ENCODE measurements around the gene FSD2. TPM values are rescaled to one million over a fixed set of nuclear protein-coding genes. Genes with fewer than 3 reads are reported as not detected.

FSD2 gene
- total and polyA plus RNA-seq, 2 experiments from 2014 or later = 0.18 TPM; not detected in 1

DNA sequence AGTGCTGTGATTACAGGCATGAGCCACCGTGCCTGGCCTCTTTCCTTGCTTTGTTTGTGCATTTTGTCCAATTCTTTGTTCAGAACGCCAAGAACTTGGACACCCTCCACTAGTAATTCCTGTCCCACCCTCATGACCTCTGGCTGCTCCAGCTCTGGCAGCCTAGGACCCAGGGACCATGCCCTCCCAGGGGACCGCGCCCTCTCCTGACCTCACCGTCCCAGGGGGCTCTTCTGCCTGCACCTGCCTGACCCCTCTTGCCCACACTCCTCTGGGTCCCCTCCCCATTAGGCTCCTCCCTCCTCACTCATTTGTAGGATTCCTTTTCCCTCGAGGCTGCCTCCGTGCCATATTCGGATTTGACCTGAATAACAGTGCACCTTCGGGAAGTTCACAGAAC, 41.1 kb downstream of the FSD2 start (continued):
- TF ChIP-seq, protein P1, sequence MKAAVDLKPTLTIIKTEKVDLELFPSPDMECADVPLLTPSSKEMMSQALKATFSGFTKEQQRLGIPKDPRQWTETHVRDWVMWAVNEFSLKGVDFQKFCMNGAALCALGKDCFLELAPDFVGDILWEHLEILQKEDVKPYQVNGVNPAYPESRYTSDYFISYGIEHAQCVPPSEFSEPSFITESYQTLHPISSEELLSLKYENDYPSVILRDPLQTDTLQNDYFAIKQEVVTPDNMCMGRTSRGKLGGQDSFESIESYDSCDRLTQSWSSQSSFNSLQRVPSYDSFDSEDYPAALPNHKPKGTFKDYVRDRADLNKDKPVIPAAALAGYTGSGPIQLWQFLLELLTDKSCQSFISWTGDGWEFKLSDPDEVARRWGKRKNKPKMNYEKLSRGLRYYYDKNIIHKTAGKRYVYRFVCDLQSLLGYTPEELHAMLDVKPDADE (IDR thresholded peaks at IDR 0.05) = no peak
- no peak for TF ChIP-seq EZH2phosphoT487 (IDR thresholded peaks at IDR 0.05; ENCODE audit: unreplicated experiment)

DNA sequence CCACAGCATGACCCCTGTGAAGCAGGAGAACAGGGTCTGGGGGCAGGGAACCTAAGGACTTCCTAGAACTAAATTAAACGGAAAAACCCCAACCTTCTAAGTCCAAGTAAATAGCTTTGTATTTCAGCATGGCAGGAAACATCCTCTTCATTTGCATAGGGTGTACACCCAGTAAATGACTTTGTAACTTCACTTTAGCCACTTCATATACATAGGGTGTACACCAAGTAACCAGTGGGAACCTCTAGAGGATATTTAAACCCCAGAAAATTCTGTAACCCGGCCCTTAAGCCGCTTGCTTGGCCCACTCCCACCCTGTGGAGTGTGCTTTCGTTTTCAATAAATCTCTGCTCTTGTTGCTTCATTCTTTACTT, 41.8 kb downstream of the FSD2 start:
- ATAC-seq = no peak
- H3K27ac Mint-ChIP-seq = peak overlapping the region; percentile 3; the same call in 1 of the 2 replicates
- TF ChIP-seq JUNB (IDR thresholded peaks at IDR 0.05; ENCODE audit: unreplicated experiment) (no peak), STAT1 (IDR thresholded peaks at IDR 0.05; ENCODE audit: unreplicated experiment) (no peak), POLR2AphosphoS5 (IDR thresholded peaks at IDR 0.05; ENCODE audit: low read depth) (no peak), ZNF114 (CRISPR knock-in tag; IDR thresholded peaks at IDR 0.05) (no peak), EZH2 (IDR thresholded peaks at IDR 0.05; ENCODE audit: low read depth, unreplicated experiment) (no peak), CREB1 (CRISPR knock-in tag; IDR thresholded peaks at IDR 0.05; ENCODE audit: low read depth) (no peak), EZH2phosphoT487 (IDR thresholded peaks at IDR 0.05; ENCODE audit: unreplicated experiment) (no peak)
- TF ChIP-seq, protein P2, sequence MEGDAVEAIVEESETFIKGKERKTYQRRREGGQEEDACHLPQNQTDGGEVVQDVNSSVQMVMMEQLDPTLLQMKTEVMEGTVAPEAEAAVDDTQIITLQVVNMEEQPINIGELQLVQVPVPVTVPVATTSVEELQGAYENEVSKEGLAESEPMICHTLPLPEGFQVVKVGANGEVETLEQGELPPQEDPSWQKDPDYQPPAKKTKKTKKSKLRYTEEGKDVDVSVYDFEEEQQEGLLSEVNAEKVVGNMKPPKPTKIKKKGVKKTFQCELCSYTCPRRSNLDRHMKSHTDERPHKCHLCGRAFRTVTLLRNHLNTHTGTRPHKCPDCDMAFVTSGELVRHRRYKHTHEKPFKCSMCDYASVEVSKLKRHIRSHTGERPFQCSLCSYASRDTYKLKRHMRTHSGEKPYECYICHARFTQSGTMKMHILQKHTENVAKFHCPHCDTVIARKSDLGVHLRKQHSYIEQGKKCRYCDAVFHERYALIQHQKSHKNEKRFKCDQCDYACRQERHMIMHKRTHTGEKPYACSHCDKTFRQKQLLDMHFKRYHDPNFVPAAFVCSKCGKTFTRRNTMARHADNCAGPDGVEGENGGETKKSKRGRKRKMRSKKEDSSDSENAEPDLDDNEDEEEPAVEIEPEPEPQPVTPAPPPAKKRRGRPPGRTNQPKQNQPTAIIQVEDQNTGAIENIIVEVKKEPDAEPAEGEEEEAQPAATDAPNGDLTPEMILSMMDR (conservative IDR thresholded peaks at IDR 0.05; ENCODE audit: low read depth in 2 of 2) = no peak
- TF ChIP-seq, protein P3, sequence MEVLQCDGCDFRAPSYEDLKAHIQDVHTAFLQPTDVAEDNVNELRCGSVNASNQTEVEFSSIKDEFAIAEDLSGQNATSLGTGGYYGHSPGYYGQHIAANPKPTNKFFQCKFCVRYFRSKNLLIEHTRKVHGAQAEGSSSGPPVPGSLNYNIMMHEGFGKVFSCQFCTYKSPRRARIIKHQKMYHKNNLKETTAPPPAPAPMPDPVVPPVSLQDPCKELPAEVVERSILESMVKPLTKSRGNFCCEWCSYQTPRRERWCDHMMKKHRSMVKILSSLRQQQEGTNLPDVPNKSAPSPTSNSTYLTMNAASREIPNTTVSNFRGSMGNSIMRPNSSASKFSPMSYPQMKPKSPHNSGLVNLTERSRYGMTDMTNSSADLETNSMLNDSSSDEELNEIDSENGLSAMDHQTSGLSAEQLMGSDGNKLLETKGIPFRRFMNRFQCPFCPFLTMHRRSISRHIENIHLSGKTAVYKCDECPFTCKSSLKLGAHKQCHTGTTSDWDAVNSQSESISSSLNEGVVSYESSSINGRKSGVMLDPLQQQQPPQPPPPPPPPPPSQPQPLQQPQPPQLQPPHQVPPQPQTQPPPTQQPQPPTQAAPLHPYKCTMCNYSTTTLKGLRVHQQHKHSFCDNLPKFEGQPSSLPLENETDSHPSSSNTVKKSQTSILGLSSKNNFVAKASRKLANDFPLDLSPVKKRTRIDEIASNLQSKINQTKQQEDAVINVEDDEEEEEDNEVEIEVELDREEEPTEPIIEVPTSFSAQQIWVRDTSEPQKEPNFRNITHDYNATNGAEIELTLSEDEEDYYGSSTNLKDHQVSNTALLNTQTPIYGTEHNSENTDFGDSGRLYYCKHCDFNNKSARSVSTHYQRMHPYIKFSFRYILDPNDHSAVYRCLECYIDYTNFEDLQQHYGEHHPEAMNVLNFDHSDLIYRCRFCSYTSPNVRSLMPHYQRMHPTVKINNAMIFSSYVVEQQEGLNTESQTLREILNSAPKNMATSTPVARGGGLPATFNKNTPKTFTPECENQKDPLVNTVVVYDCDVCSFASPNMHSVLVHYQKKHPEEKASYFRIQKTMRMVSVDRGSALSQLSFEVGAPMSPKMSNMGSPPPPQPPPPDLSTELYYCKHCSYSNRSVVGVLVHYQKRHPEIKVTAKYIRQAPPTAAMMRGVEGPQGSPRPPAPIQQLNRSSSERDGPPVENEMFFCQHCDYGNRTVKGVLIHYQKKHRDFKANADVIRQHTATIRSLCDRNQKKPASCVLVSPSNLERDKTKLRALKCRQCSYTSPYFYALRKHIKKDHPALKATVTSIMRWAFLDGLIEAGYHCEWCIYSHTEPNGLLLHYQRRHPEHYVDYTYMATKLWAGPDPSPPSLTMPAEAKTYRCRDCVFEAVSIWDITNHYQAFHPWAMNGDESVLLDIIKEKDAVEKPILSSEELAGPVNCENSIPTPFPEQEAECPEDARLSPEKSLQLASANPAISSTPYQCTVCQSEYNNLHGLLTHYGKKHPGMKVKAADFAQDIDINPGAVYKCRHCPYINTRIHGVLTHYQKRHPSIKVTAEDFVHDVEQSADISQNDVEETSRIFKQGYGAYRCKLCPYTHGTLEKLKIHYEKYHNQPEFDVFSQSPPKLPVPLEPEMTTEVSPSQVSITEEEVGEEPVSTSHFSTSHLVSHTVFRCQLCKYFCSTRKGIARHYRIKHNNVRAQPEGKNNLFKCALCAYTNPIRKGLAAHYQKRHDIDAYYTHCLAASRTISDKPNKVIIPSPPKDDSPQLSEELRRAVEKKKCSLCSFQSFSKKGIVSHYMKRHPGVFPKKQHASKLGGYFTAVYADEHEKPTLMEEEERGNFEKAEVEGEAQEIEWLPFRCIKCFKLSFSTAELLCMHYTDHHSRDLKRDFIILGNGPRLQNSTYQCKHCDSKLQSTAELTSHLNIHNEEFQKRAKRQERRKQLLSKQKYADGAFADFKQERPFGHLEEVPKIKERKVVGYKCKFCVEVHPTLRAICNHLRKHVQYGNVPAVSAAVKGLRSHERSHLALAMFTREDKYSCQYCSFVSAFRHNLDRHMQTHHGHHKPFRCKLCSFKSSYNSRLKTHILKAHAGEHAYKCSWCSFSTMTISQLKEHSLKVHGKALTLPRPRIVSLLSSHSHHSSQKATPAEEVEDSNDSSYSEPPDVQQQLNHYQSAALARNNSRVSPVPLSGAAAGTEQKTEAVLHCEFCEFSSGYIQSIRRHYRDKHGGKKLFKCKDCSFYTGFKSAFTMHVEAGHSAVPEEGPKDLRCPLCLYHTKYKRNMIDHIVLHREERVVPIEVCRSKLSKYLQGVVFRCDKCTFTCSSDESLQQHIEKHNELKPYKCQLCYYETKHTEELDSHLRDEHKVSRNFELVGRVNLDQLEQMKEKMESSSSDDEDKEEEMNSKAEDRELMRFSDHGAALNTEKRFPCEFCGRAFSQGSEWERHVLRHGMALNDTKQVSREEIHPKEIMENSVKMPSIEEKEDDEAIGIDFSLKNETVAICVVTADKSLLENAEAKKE (CRISPR knock-in tag; IDR thresholded peaks at IDR 0.05) = no peak
- TF ChIP-seq, protein P4, sequence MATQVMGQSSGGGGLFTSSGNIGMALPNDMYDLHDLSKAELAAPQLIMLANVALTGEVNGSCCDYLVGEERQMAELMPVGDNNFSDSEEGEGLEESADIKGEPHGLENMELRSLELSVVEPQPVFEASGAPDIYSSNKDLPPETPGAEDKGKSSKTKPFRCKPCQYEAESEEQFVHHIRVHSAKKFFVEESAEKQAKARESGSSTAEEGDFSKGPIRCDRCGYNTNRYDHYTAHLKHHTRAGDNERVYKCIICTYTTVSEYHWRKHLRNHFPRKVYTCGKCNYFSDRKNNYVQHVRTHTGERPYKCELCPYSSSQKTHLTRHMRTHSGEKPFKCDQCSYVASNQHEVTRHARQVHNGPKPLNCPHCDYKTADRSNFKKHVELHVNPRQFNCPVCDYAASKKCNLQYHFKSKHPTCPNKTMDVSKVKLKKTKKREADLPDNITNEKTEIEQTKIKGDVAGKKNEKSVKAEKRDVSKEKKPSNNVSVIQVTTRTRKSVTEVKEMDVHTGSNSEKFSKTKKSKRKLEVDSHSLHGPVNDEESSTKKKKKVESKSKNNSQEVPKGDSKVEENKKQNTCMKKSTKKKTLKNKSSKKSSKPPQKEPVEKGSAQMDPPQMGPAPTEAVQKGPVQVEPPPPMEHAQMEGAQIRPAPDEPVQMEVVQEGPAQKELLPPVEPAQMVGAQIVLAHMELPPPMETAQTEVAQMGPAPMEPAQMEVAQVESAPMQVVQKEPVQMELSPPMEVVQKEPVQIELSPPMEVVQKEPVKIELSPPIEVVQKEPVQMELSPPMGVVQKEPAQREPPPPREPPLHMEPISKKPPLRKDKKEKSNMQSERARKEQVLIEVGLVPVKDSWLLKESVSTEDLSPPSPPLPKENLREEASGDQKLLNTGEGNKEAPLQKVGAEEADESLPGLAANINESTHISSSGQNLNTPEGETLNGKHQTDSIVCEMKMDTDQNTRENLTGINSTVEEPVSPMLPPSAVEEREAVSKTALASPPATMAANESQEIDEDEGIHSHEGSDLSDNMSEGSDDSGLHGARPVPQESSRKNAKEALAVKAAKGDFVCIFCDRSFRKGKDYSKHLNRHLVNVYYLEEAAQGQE (IDR thresholded peaks at IDR 0.05; ENCODE audit: unreplicated experiment) = no peak
- TF ChIP-seq, protein P1 (IDR thresholded peaks at IDR 0.05) = no peak

More for the DNA sequence above, 41.8 kb downstream of the FSD2 start:
- Histone ChIP-seq H3K4me2 (no peak overlapping the region), H3F3A (replicated peaks; ENCODE audit: low read depth) (no peaks in the 10 kb centered on the region), H3K36me3 (ENCODE audit: insufficient read depth) (no peaks in the 10 kb centered on the region), H3K27me3 (ENCODE audit: insufficient read depth) (no peaks in the 10 kb centered on the region), H3K4me3 (no peak overlapping the region), H3K9me2 (ENCODE audit: insufficient read depth) (0 out of 2 replicates have a peak, but pooled peaks cover 3% of the 10 kb centered on the region), H3K4me1 (ENCODE audit: insufficient read depth) (no peaks in the 10 kb centered on the region), H4K20me1 (replicated peaks; ENCODE audit: insufficient read depth) (no peaks in the 10 kb centered on the region; the same call in 1 of the 2 replicates), H3K27ac (ENCODE audit: low read depth) (0 out of 2 replicates have a peak overlapping the region, but pooled peaks have one; percentile 32), H2AFZ (no peak overlapping the region), H3K79me2 (replicated peaks; ENCODE audit: insufficient read depth) (no peaks in the 10 kb centered on the region)
- Mint-ChIP-seq H3K36me3 (ENCODE audit: low read depth) (no peaks in the 10 kb centered on the region), H3K27me3 (ENCODE audit: insufficient read depth, low read depth, poor library complexity) (no peaks in the 10 kb centered on the region), H3K4me3 (no peak overlapping the region), H3K9me3 (no peaks in the 10 kb centered on the region), H3K4me1 (peaks cover 13% of the 10 kb centered on the region)
- no peak for DNase-seq (ENCODE audit: low spot score)

Measured in GM23338 (cell line).